DOHH2 (cell line): ENCODE data around the gene PDE10A.
"Not testable (repeated sequence)": the region's sequence is repeated elsewhere in the genome, so short reads cannot be mapped to it uniquely, and the experiment has no call there.

ENCODE experiments used
- H3F3A ChIP-seq: fragments of 200-600 bp; sonication (generic), shearing (Covaris generic); 2 replicates; pipeline ENCODE4 v1.6.0; 2016; ENCODE audit warnings: antibody characterized with exemption, mild to moderate bottlenecking; ENCODE audit not compliant: control insufficient read depth, insufficient read depth
- H3K27ac ChIP-seq: fragments of 200-600 bp; sonication (generic); 2 replicates; pipeline ENCODE4 v1.5.1; 2014; ENCODE audit warnings: low read depth, mild to moderate bottlenecking, low read length, moderate library complexity
- H3K27me3 ChIP-seq: fragments of 200-600 bp; sonication (generic); 2 replicates; pipeline ENCODE4 v1.6.1; 2014; ENCODE audit warnings: mild to moderate bottlenecking, low read length, mixed read lengths; ENCODE audit not compliant: control insufficient read depth
- H3K36me3 ChIP-seq: fragments of 200-600 bp; sonication (generic); 2 replicates; pipeline ENCODE4 v1.6.1; 2014; ENCODE audit warnings: mild to moderate bottlenecking, low read length, moderate library complexity, mixed read lengths; ENCODE audit not compliant: control insufficient read depth
- H3K4me1 ChIP-seq: fragments of 200-600 bp; sonication (generic); 2 replicates; pipeline ENCODE4 v1.6.1; 2014; ENCODE audit warnings: mild to moderate bottlenecking, low read length, mixed read lengths; ENCODE audit not compliant: control insufficient read depth
- H3K4me2 ChIP-seq: fragments of 200-600 bp; sonication (generic); 2 replicates; pipeline ENCODE4 v1.6.0; 2014; ENCODE audit warnings: mild to moderate bottlenecking, low read length, moderate library complexity
- H3K4me3 ChIP-seq: fragments of 200-600 bp; sonication (generic); 2 replicates; pipeline ENCODE4 v1.5.1; 2014; ENCODE audit warnings: mild to moderate bottlenecking, low read length, mixed read lengths
- H3K79me2 ChIP-seq: fragments of 200-600 bp; sonication (generic); 2 replicates; pipeline ENCODE4 v1.6.1; 2014; ENCODE audit warnings: mild to moderate bottlenecking, low read length, mixed read lengths; ENCODE audit not compliant: control insufficient read depth
- H3K9me2 ChIP-seq: fragments of 200-600 bp; sonication (generic); replicated peaks from 2 replicates; pipeline ENCODE4 v1.6.1; 2014; ENCODE audit warnings: mild to moderate bottlenecking, low read length, mixed read lengths; ENCODE audit not compliant: control insufficient read depth
- H3K9me3 ChIP-seq: fragments of 200-600 bp; sonication (generic); 2 replicates; pipeline ENCODE4 v1.6.1; 2014; ENCODE audit warnings: antibody characterized with exemption, low read length, mixed read lengths; ENCODE audit not compliant: control insufficient read depth, insufficient read depth
- H4K20me1 ChIP-seq: fragments of 200-600 bp; sonication (generic); 2 replicates; pipeline ENCODE4 v1.6.0; 2014; ENCODE audit warnings: low read depth, mild to moderate bottlenecking, antibody characterized with exemption, low read length, moderate library complexity; ENCODE audit not compliant: control insufficient read depth, insufficient read depth
- CTCF ChIP-seq: fragments of 200-600 bp; sonication (generic); IDR thresholded peaks from one replicate; pipeline ENCODE4 v1.5.1; 2014; ENCODE audit warnings: antibody characterized with exemption, mild to moderate bottlenecking, low read depth, low read length; ENCODE audit not compliant: poor library complexity, severe bottlenecking
- EZH2phosphoT487 ChIP-seq: fragments of 200-600 bp; sonication (generic); IDR thresholded peaks from 2 replicates; pipeline ENCODE4 v1.6.1; 2017; ENCODE audit warnings: borderline replicate concordance, mild to moderate bottlenecking, antibody characterized with exemption, low read length, moderate library complexity, mixed read lengths

Gene PDE10A

GRCh38 chr6:165468340-165469235, 194.5 kb downstream of the PDE10A start:
- Histone ChIP-seq H3K4me3 (no peak overlapping the region), H3K9me2 (no peaks in the 10 kb centered on the region), H3F3A (no peaks in the 10 kb centered on the region), H3K9me3 (no peaks in the 10 kb centered on the region), H3K36me3 (no peaks in the 10 kb centered on the region), H3K79me2 (no peaks in the 10 kb centered on the region), H3K4me2 (no peak overlapping the region), H3K27ac (no peak overlapping the region), H3K27me3 (no peaks in the 10 kb centered on the region), H4K20me1 (no peaks in the 10 kb centered on the region), H3K4me1 (no peaks in the 10 kb centered on the region)
- TF ChIP-seq EZH2phosphoT487 = no peak

GRCh38 chr6:165463499-165463898, 199.5 kb downstream of the PDE10A start:
- H3K27me3 ChIP-seq, H3F3A ChIP-seq, H3K9me2 ChIP-seq, H3K4me3 ChIP-seq, H3K79me2 ChIP-seq, H3K4me1 ChIP-seq, H3K36me3 ChIP-seq, H3K27ac ChIP-seq, H3K4me2 ChIP-seq, H4K20me1 ChIP-seq, H3K9me3 ChIP-seq: not testable (repeated sequence)

- H3K9me3 ChIP-seq, H3K27me3 ChIP-seq: not testable (repeated sequence)
These were observed 203.3 kb downstream of the PDE10A start for GRCh38 chr6:165459605-165460301.

GRCh38 chr6:165458134-165458533, 204.9 kb downstream of the PDE10A start:
- Histone ChIP-seq H3K4me3 (no peak overlapping the region), H3K36me3 (no peaks in the 10 kb centered on the region), H3K79me2 (no peaks in the 10 kb centered on the region), H3K27ac (no peak overlapping the region), H3K9me2 (no peaks in the 10 kb centered on the region), H4K20me1 (no peaks in the 10 kb centered on the region), H3K4me2 (no peak overlapping the region), H3K4me1 (no peaks in the 10 kb centered on the region), H3K9me3 (no peaks in the 10 kb centered on the region), H3K27me3 (no peaks in the 10 kb centered on the region), H3F3A (no peaks in the 10 kb centered on the region)
- TF ChIP-seq EZH2phosphoT487 = no peak
- no peak for TF ChIP-seq CTCF

More at GRCh38 chr6:165459605-165460301, 203.3 kb downstream of the PDE10A start:
- H3K27ac ChIP-seq, H3K4me1 ChIP-seq, H3K36me3 ChIP-seq, H3K4me2 ChIP-seq, H3K4me3 ChIP-seq, H3K9me2 ChIP-seq, H3F3A ChIP-seq, H4K20me1 ChIP-seq, H3K79me2 ChIP-seq: not testable (repeated sequence)
